HG03103 (cell line): ENCODE results near the gene FRMD8.

Experiments
- ATAC-seq: cut with Tn5 transposase; IDR thresholded peaks from one replicate; pipeline ENCODE4 v1.9.1; 2021; ENCODE audit warnings: low read depth; ENCODE audit not compliant: unreplicated experiment

FRMD8 gene

GRCh38 chr11:65423516-65424204 lies 37.2 kb downstream of the FRMD8 start:
- ATAC-seq: no peak

- no peak for ATAC-seq
Observed at GRCh38 chr11:65424205-65425104, 38.0 kb downstream of the FRMD8 start.

GRCh38 chr11:65425105-65425970 lies 38.9 kb downstream of the FRMD8 start:
- no peak for ATAC-seq

GRCh38 chr11:65425971-65426838 lies 39.8 kb downstream of the FRMD8 start:
- ATAC-seq: no peak

- no peak for ATAC-seq
Observed at GRCh38 chr11:65426839-65427690, 40.6 kb downstream of the FRMD8 start.

GRCh38 chr11:65427691-65428577 lies 41.5 kb downstream of the FRMD8 start:
- ATAC-seq: no peak

- no peak for ATAC-seq
Observed at GRCh38 chr11:65428578-65429067, 42.2 kb downstream of the FRMD8 start.

- ATAC-seq: no peak
Observed at GRCh38 chr11:65429068-65429681, 42.7 kb downstream of the FRMD8 start.

GRCh38 chr11:65429724-65430405 lies 43.4 kb downstream of the FRMD8 start:
- no peak for ATAC-seq

GRCh38 chr11:65430406-65431217 lies 44.2 kb downstream of the FRMD8 start:
- ATAC-seq: no peak

GRCh38 chr11:65431451-65432099 lies 45.1 kb downstream of the FRMD8 start:
- ATAC-seq: no peak

GRCh38 chr11:65432100-65432650 lies 45.7 kb downstream of the FRMD8 start:
- ATAC-seq: no peak

- no peak for ATAC-seq
Observed at GRCh38 chr11:65432686-65433582, 46.5 kb downstream of the FRMD8 start.

GRCh38 chr11:65433657-65434056 lies 47.2 kb downstream of the FRMD8 start:
- no peak for ATAC-seq
